ENCODE measurements around the gene RAB11B. TPM values are rescaled to one million over a fixed set of nuclear protein-coding genes. Genes with fewer than 3 reads are reported as not detected.

The RAB11B gene
- total RNA-seq, 1 experiment from 2014 or later: 140 TPM

- DNase-seq (ENCODE audit: low read depth, low spot score) (no peak), ATAC-seq (peak; percentile 18)
- ChIA-PET RAD21 (ENCODE audit: low non-redundant PET in 1 of 2, low total read pairs in 2 of 2, uncharacterized antibody in 2 of 2, unreplicated experiment in 2 of 2) (interaction anchor here in 1 of 2 experiments (0.6 kb wide), 1 partner anchor 1642 kb away, joined by 4 read pairs; no protein-coding TSS in a partner anchor), POLR2A (interaction anchor here (1.0 to 2.1 kb wide), 3 partner anchors 9 to 146 kb away, joined by 3 to 8 read pairs (median 6); partner anchors contain the start of genes RAB11B and ZNF414), CTCF (no interaction called here)
- BruUV-seq (replicated peaks): no TSS peak
- H3K27ac ChIP-seq (ENCODE audit: low read depth, low read length): no peak overlapping the region; the same call in 1 of the 2 replicates
- peak overlapping the region in 1 of 2 experiments; percentile 20; a peak in 2 of 4 replicates for H3K4me3 ChIP-seq (replicated peaks in 1 of 2; ENCODE audit: low read depth in 1 of 2, low read length in 2 of 2)
- H2AFZ ChIP-seq (ENCODE audit: low read depth, low read length, poor library complexity, severe bottlenecking): no peak overlapping the region
- no peaks in the 10 kb centered on the region for H3K27me3 ChIP-seq (ENCODE audit: insufficient read depth, low read length)
- H3K9ac ChIP-seq (ENCODE audit: low read length): peak overlapping the region; percentile 20; the same call in 1 of the 2 replicates
- no peaks in the 10 kb centered on the region; a peak in 2 of 4 replicates for H3K36me3 ChIP-seq (ENCODE audit: control insufficient read depth in 1 of 2, insufficient read depth in 2 of 2, low read length in 2 of 2)
- peak overlapping the region; percentile 68 for H3K4me2 ChIP-seq (ENCODE audit: low read length)
- peaks cover 30 to 53% of the 10 kb centered on the region in 2 experiments for H3K4me1 ChIP-seq (ENCODE audit: control insufficient read depth in 1 of 2, insufficient read depth in 2 of 2, low read length in 2 of 2)
- no peaks in the 10 kb centered on the region for H3K9me3 ChIP-seq (ENCODE audit: control insufficient read depth in 1 of 2, insufficient read depth in 1 of 2, low read depth in 1 of 2, low read length in 2 of 2)
- no peaks in the 10 kb centered on the region for H3K79me2 ChIP-seq (ENCODE audit: insufficient read depth, low read length)
- intact Hi-C loops (cut with micrococcal nuclease): no loop called here
- peak; percentile 23; the same call in 1 of the 2 replicates for TF ChIP-seq JUND (IDR thresholded peaks at IDR 0.05)
- TF ChIP-seq POLR2AphosphoS5 (IDR thresholded peaks at IDR 0.05; ENCODE audit: low read depth, low read length): peak; percentile 42; the same call in 1 of the 2 replicates
- no peak for TF ChIP-seq FOSL1 (IDR thresholded peaks at IDR 0.05; ENCODE audit: low read depth)
- TF ChIP-seq ZFX (IDR thresholded peaks at IDR 0.05): no peak
- TF ChIP-seq, protein P1, sequence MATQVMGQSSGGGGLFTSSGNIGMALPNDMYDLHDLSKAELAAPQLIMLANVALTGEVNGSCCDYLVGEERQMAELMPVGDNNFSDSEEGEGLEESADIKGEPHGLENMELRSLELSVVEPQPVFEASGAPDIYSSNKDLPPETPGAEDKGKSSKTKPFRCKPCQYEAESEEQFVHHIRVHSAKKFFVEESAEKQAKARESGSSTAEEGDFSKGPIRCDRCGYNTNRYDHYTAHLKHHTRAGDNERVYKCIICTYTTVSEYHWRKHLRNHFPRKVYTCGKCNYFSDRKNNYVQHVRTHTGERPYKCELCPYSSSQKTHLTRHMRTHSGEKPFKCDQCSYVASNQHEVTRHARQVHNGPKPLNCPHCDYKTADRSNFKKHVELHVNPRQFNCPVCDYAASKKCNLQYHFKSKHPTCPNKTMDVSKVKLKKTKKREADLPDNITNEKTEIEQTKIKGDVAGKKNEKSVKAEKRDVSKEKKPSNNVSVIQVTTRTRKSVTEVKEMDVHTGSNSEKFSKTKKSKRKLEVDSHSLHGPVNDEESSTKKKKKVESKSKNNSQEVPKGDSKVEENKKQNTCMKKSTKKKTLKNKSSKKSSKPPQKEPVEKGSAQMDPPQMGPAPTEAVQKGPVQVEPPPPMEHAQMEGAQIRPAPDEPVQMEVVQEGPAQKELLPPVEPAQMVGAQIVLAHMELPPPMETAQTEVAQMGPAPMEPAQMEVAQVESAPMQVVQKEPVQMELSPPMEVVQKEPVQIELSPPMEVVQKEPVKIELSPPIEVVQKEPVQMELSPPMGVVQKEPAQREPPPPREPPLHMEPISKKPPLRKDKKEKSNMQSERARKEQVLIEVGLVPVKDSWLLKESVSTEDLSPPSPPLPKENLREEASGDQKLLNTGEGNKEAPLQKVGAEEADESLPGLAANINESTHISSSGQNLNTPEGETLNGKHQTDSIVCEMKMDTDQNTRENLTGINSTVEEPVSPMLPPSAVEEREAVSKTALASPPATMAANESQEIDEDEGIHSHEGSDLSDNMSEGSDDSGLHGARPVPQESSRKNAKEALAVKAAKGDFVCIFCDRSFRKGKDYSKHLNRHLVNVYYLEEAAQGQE (IDR thresholded peaks at IDR 0.05; ENCODE audit: low read depth): no peak
- no peak for TF ChIP-seq YY1 (IDR thresholded peaks at IDR 0.05; ENCODE audit: extremely low read depth, insufficient replicate concordance, low read depth, low read length)
- TF ChIP-seq SRF (IDR thresholded peaks at IDR 0.05; ENCODE audit: low read depth): no peak
- no peak for TF ChIP-seq EZH2phosphoT487 (IDR thresholded peaks at IDR 0.05; ENCODE audit: borderline replicate concordance)
- TF ChIP-seq SP1 (IDR thresholded peaks at IDR 0.05; ENCODE audit: low read depth): peak; percentile 41
- H3K9me2 ChIP-seq (ENCODE audit: insufficient read depth): no peaks in the 10 kb centered on the region
- no peaks in the 10 kb centered on the region for H4K20me1 ChIP-seq (ENCODE audit: insufficient read depth)
Observed at GRCh38 chr19:8367327-8368001, 22.7 kb upstream of the RAB11B start.
